ENCODE data around the gene TRAPPC2. TPM values are rescaled to one million over a fixed set of nuclear protein-coding genes. Genes with fewer than 3 reads are reported as not detected.
A peak's percentile ranks its signal among the peaks of the same experiment; 100 is the strongest.

TRAPPC2 gene
- 1 to 10 TPM; 8.9 to 9.1 TPM for total RNA-seq
- long read RNA-seq, transcript TRAPPC2-201 (5 exons, 2,716 nt): major isoform, 7 of 9 reads
- long read RNA-seq, partial matches to known transcripts: 0 of 9 reads
- long read RNA-seq, other reads (novel, unspliced or antisense): 1 of 9 reads

GRCh38 chrX:13734278-13735172, at the start of gene TRAPPC2, which contains the start of gene OFD1:
Gene TRAPPC2 (minus strand): TSS chrX:13734620. CDS start chrX:13719963, 14,657 bp downstream.
Gene OFD1 (plus strand): TSS chrX:13734748. CDS start chrX:13735072, 324 bp downstream.
- intact Hi-C loops (cut with DNase I): no loop called here
- DNase-seq: peak; percentile 93
- ATAC-seq: peak; percentile 98 to 100

DNA sequence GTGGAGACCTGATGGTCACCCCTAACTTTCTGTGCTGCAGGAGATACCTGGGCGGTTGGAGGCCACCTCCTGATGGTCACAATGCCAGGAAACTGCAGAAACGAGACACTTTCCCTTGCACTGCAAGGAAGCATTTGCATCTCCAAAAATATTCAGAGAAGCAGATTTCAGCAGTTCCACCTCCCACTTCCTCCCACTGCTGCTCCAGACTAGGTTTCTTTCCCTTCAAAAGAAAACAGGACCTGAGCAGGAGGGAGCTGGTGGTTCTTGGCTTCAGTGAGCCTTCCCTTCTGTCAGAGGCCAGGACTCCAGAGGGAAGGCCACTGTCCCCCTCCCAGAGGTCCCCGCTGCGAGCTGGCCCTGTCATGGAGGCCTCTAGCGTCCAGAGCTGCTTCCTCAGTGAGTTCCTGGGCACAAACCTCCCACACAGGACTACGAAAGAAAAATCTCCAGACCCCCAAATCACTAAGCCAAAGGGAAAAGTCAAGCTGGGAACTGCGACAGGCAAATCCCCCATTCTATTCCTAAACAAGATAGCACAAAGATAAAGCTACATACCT, 46.5 kb upstream of the TRAPPC2 start:
- intact Hi-C loops (cut with DNase I): no loop called here
- ATAC-seq (no peak), DNase-seq (no peak)

DNA sequence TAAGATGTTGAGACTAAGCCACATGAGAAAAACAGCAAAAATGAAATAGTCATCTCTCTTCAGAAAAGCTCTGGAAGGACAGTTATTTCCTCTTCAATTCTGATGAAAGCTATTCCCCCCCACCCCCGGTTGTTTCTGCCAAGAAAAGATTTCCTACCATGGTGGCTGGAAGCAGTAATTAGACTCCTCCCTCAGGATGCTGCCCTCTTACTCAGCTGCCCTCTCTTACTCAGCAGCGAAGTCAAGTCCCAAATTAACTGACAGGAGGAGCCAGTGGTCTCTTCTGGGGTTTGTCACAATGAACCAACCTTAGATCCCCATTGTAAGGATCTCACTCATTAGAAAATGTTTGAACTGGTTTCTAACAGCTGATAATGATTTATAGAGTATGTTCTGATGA, 44.5 kb upstream of the TRAPPC2 start:
- DNase-seq (no peak), ATAC-seq (no peak)
- intact Hi-C loops (cut with DNase I): no loop called here

GRCh38 chrX:13776387-13776786, 42.0 kb upstream of the TRAPPC2 start:
- intact Hi-C loops (cut with DNase I): no loop called here
- DNase-seq (no peak), ATAC-seq (no peak)

DNA sequence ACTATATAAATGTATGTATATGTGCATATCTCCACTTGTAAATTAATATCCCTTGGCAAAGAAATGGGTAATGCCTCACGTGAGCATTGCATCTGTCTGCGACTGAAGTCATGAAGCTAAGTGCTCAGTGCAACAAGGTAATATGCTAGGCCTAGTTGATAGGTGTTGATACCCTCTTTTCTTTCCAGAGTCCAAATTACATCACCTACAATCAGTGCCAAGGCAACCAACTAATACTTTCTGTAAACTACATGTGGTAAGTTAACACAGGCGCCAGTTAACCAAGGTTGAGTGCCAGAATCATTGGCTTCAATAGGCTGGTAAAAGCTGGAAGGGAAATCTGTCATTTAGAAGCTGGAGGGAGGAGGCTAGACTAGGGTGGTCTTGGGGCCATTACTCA, 41.4 kb upstream of the TRAPPC2 start:
- DNase-seq: no peak
- no peak for ATAC-seq
- intact Hi-C loops (cut with DNase I): no loop called here

GRCh38 chrX:13774696-13775095, 40.3 kb upstream of the TRAPPC2 start:
- ATAC-seq: no peak

DNA sequence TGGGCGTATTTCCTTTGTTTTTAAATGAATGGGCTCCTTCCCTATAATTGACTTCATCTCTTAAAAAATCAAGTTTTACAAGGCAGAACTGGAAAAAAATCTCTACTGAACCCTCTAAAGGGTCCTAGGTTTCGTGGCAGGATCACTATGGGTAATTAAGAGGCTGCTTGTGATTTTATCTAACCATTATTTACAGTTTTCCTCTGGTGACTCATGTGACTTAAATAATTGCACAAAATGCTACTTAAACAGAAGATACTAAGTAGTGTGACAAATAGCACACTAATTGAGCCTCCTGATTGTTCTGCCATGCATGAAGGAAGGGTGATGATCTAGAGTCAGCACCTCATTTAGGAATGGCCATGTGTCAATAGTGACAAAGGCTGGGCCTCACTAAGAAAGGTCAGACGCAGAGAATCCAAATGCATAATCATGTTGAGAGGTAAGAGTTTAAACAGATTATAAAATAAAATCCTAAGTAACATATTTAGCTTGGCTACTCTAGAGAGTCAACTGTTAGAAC, 35.7 kb upstream of the TRAPPC2 start:
- intact Hi-C loops (cut with DNase I): no loop called here
- DNase-seq (no peak), ATAC-seq (no peak)

More at GRCh38 chrX:13774696-13775095, 40.3 kb upstream of the TRAPPC2 start:
- DNase-seq: no peak
- intact Hi-C loops (cut with DNase I): no loop called here

DNA sequence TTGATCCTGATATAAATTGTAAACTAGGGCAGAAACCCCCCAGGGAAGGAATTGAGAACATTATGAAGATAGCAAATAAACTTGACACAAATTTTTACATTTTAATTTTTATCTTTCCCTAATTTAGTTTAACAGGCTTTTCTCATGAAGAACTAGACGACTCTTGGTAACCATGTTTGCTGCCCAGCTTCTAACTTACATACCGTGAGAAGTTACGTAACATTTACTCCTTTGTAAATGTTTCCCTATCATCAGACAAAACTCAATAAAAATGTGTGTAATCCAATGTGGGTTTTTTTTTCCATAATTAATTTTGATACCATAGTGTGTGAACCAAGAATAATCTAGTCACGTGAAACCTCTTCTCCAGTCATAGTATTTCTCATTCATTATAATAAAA, 34.5 kb upstream of the TRAPPC2 start:
- intact Hi-C loops (cut with DNase I): no loop called here
- DNase-seq (no peak), ATAC-seq (no peak)

DNA sequence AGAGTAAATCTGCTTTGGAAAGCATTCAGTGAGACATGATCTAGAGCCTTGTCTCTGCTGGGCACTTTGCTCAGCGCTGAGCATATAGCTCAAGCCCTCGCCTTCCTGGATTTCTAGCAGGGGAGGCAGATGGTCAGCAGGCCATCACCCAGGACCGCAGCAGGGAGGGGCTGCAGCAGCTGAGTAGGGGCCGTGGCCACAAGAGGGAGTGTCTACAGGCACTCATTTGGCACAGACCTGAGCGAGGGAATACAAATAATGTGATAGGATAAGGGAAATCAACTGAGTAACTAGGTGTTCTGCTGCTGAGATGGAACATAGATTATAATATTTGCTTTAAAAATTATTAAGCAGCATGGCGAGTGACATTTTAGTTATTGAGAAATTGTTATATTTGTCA, 30.3 kb upstream of the TRAPPC2 start:
- intact Hi-C loops (cut with DNase I): no loop called here
- ATAC-seq (peak; percentile 38 to 69), DNase-seq (peak; percentile 33)

GRCh38 chrX:13764281-13764680, 29.9 kb upstream of the TRAPPC2 start:
- intact Hi-C loops (cut with DNase I): no loop called here
- DNase-seq: no peak
- ATAC-seq: peak; percentile 27 to 66

- DNase-seq (peak; percentile 61), ATAC-seq (peak; percentile 67 to 77)
- intact Hi-C loops (cut with DNase I): no loop called here
These were observed 29.1 kb upstream of the TRAPPC2 start for GRCh38 chrX:13763489-13763888.

GRCh38 chrX:13761606-13762414, 27.4 kb upstream of the TRAPPC2 start:
- no peak for DNase-seq
- intact Hi-C loops (cut with DNase I): no loop called here
- ATAC-seq: no peak

DNA sequence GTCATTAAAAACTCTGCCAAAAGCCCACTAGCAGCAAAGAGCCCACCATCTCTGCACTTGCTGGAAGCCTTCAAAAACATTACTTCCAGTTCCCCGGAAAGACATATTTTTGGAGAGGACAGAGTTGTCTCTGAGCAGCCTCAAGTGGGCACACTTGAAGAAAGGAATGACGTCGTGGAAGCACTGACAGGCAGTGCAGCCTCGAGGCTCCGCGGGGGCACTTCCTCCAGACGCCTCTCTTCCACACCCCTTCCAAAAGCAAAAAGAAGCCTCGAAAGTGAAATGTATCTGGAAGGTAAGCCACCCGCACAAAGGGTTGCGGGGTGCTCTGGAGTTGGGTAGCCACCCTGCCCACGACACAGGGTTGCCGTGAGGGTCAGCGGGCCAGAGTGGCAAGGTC, 26.0 kb upstream of the TRAPPC2 start:
- DNase-seq (no peak), ATAC-seq (no peak)
- intact Hi-C loops (cut with DNase I): no loop called here

- ATAC-seq: no peak
- intact Hi-C loops (cut with DNase I): loop anchor here in 1 of 2 donors (10.0 kb wide), 1 partner anchor 276 kb away; no protein-coding TSS in a partner anchor
- no peak for DNase-seq
These were observed 24.8 kb upstream of the TRAPPC2 start for GRCh38 chrX:13759152-13759718.

GRCh38 chrX:13756381-13756780, 22.0 kb upstream of the TRAPPC2 start:
- intact Hi-C loops (cut with DNase I): loop anchor here in 1 of 2 donors (10.0 kb wide), 1 partner anchor 278 kb away; no protein-coding TSS in a partner anchor
- DNase-seq: no peak
- no peak for ATAC-seq

- ATAC-seq: no peak
- intact Hi-C loops (cut with DNase I): loop anchor here in 1 of 2 donors (10.0 kb wide), 1 partner anchor 280 kb away; no protein-coding TSS in a partner anchor
- no peak for DNase-seq
These were observed 20.8 kb upstream of the TRAPPC2 start for GRCh38 chrX:13755254-13755653.

- ATAC-seq (no peak), DNase-seq (no peak)
- intact Hi-C loops (cut with DNase I): loop anchor here (5.0 to 10.0 kb wide), 2 partner anchors 97 to 280 kb away; no protein-coding TSS in a partner anchor
These were observed 20.3 kb upstream of the TRAPPC2 start for GRCh38 chrX:13754765-13755164.

DNA sequence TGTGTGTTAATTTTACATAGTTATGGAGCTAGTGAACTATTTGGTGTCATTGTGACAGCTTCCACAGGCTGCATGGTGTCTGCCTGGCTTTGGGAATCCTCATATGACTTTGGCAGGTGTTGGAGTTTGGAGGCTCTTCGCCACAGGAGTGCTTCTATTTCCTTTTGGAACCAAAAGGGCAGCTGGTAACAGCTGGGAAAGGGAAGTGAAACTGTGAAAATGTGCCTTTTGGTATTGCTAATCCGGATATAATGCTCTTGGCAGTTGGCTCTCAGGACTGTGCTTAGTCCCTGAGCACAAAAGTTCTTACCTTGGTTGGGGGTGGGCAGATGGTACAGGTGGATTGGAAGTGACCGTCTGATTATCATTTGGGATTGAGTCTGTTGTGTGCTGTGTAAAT, 18.2 kb upstream of the TRAPPC2 start:
- intact Hi-C loops (cut with DNase I): loop anchor here (5.0 to 10.0 kb wide), 2 partner anchors 95 to 282 kb away; no protein-coding TSS in a partner anchor
- ATAC-seq (no peak), DNase-seq (no peak)
